ENCODE results near the gene ALOX12B.
"Not testable (repeated sequence)": the region's sequence is repeated elsewhere in the genome, so short reads cannot be mapped to it uniquely, and the experiment has no call there.

Gene ALOX12B

GRCh38 chr17:8081876-8082275 is 5.6 kb downstream of the ALOX12B start:
- no peak for DNase-seq

GRCh38 chr17:8080799-8081219 is 6.7 kb downstream of the ALOX12B start:
- DNase-seq: no peak

GRCh38 chr17:8080208-8080798 is 7.2 kb downstream of the ALOX12B start:
- DNase-seq: no peak

GRCh38 chr17:8079291-8080207 is 8.0 kb downstream of the ALOX12B start:
- peak; percentile 43 to 59 for DNase-seq

- not testable (repeated sequence) for DNase-seq
These were observed 9.6 kb downstream of the ALOX12B start for GRCh38 chr17:8077939-8078338.

- DNase-seq: no peak
These were observed 10.8 kb downstream of the ALOX12B start for GRCh38 chr17:8076502-8077266.

GRCh38 chr17:8075574-8076342 is 11.8 kb downstream of the ALOX12B start:
- no peak for DNase-seq

- no peak for DNase-seq
These were observed 12.4 kb downstream of the ALOX12B start for GRCh38 chr17:8075081-8075480.

GRCh38 chr17:8074554-8074953 is 13.0 kb downstream of the ALOX12B start:
- DNase-seq: no peak

- peak; percentile 61 to 75 for DNase-seq
These were observed 13.7 kb downstream of the ALOX12B start for GRCh38 chr17:8073627-8074484.

GRCh38 chr17:8072729-8073461 is 14.6 kb downstream of the ALOX12B start:
- DNase-seq: no peak

GRCh38 chr17:8072341-8072728 is 15.2 kb downstream of the ALOX12B start:
- DNase-seq: no peak

- DNase-seq: no peak
These were observed 16.0 kb downstream of the ALOX12B start for GRCh38 chr17:8071496-8071895.

- DNase-seq: no peak
These were observed 18.0 kb downstream of the ALOX12B start for GRCh38 chr17:8069587-8069860.

- DNase-seq: peak; percentile 69 to 94
These were observed 18.6 kb downstream of the ALOX12B start for GRCh38 chr17:8068736-8069586.

- DNase-seq: no peak
These were observed 19.7 kb downstream of the ALOX12B start for GRCh38 chr17:8067806-8068205.

- no peak for DNase-seq
These were observed 20.4 kb downstream of the ALOX12B start for GRCh38 chr17:8066841-8067775.

GRCh38 chr17:8064561-8065019 is 22.9 kb downstream of the ALOX12B start:
- DNase-seq: no peak
